Measurements from ENCODE around the gene OR11H1.
"Not testable (repeated sequence)": the region's sequence is repeated elsewhere in the genome, so short reads cannot be mapped to it uniquely, and the experiment has no call there.

The OR11H1 gene, protein sequence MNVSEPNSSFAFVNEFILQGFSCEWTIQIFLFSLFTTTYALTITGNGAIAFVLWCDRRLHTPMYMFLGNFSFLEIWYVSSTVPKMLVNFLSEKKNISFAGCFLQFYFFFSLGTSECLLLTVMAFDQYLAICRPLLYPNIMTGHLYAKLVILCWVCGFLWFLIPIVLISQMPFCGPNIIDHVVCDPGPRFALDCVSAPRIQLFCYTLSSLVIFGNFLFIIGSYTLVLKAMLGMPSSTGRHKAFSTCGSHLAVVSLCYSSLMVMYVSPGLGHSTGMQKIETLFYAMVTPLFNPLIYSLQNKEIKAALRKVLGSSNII

DNA sequence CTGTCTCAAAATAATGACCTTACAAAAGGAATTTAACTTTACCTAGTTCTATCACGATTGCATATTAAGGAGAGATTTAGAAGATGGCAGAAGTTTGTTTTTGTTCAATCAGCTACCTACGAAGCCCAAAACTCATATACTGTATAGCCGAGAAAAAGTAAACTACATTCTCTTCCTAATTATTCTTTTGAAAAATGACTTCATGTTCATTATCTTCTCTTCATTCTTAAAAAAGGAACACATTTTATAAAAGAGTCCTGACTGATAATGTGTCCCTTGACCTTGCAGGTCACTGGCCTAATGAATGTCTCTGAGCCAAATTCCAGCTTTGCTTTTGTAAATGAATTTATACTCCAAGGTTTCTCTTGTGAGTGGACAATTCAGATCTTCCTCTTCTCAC lies at the start of gene OR11H1:
OR11H1 (plus strand) TSS at position 301 of the 400 bp plus-strand sequence; CDS start at position 301, 0 bp downstream.
- DNase-seq = not testable (repeated sequence)

DNA sequence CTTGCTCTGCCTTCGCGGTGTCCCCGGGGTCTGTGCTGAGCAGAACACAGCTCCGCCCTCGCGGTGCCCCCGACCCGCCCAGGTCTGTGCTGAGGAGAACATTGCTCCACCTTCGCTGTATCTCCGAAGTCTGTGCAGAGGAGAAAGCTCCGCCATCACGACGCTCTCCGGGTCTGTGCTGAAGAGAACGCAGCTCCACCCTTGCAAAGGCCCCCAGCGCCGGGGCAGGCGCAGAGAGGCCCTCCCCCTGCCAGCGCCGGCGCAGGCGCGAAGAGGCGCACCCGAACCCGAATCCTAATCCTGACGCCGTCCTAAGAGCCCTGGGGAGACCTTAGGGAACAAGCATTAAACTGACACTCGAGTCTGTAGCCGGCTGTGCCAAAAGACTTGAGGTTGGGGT lies 18.0 kb upstream of the OR11H1 start:
- not testable (repeated sequence) for DNase-seq

DNA sequence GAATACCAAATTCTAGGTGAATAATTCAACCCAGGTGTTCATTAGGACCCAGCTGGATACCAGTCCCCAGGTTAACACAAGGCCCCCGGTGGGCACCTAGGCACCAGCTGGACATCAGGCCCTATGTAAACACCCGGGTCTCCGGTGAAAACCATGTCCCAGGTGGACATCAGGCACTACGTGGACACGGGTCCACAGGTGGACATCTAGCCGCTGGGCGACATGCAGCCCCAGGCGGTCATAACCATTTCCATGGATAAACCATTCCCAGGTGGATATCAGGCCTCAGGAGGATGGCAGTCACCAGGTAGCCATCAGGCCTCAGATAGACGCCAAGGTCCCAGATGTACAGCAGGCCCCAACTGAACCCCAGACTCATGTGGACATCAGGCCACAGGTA lies 12.1 kb upstream of the OR11H1 start:
- DNase-seq = not testable (repeated sequence)

DNA sequence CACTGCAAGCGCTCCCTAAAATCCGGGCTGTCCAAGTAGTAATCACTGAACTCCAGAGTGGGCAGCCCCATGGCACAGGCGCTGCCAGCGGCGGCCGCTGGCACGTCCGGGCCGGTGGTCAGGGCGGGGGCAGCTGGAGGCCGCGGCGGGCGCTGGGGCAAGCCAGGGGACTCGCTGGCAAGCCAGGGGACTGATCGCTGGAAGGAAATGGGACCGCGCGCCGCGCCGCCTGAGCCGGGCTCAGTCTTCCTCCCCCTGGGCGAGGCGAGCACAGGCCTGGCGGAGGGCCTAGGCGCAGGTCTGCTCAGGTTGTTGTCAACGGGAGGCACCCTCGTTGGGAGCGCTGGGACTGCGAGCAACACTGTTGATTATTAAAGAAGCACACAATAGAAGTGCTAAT lies 25.8 kb downstream of the OR11H1 start:
- not testable (repeated sequence) for DNase-seq

DNA sequence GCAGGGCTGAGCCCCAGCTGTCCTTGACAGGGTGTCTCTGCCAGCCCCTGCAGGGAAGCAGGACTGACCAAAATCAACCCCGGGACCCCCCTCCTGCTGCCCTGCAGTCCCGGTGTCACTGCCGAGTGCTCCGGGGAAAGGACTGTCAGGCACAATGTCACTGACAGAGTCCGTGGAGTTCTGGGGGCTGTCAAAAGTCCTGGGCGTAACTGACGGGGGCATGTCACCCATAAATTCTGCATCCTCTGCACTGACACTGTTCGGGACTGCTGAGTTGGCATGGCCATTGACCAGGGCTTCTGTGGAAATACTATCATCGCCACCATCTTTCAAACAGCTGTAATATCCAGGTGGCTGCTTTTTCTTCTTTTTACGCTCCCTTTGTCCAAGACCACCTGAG lies 35.5 kb downstream of the OR11H1 start:
- DNase-seq = not testable (repeated sequence)

DNA sequence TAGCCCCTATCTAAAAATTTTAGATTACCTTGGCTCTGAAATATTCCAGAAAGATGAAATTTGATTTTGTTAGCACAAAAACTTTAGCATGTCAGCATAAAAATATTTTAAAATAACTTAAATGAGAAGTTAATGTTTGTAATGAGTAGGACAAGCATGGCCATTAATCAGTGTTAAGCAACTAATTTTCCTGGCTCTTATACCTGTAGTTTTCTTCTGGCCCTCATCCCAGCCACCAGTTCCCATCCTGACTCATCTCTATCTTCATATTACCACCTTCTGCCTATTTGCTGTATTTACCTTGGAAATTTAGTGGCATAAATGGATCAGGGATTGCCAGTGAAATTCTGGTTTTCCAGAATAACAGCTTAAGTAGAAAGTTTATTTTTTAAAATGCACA lies 37.1 kb downstream of the OR11H1 start:
- not testable (repeated sequence) for DNase-seq

All from NCI-H2171 (cell line).